Stomach (tissue), 4 donors: ENCODE measurements around the gene PRSS2.

Experiments
- EP300 ChIP-seq: sonication (generic); formaldehyde crosslinking; IDR thresholded peaks from one replicate; pipeline ENCODE4 v1.6.1; 2017; ENCODE audit warnings: antibody characterized with exemption
- POLR2A ChIP-seq, 4 donors: fragments of 450-650 bp; IDR thresholded peaks; one replicate each; pipeline ENCODE4 v1.6.1; 2016; ENCODE audit warnings: antibody characterized with exemption in 4 of 4, control low read depth in 2 of 4, mild to moderate bottlenecking in 1 of 4, moderate library complexity in 1 of 4
- POLR2AphosphoS5 ChIP-seq, 3 donors: sonication (generic); formaldehyde crosslinking; IDR thresholded peaks; one replicate each; pipeline ENCODE4 v1.6.1; 2016; ENCODE audit warnings: antibody characterized with exemption in 3 of 3
- TF ChIP-seq, protein P1 (sequence below), 7 experiments: fragments of 450-650 bp in 4 of 7; fragments of 200-600 bp in 3 of 7; sonication (generic) in 3 of 7; IDR thresholded peaks; one replicate each; pipeline ENCODE4 v1.5.1; 2016 to 2019; ENCODE audit warnings: antibody characterized with exemption in 7 of 7, control low read depth in 2 of 7, mild to moderate bottlenecking in 1 of 7

DNA sequence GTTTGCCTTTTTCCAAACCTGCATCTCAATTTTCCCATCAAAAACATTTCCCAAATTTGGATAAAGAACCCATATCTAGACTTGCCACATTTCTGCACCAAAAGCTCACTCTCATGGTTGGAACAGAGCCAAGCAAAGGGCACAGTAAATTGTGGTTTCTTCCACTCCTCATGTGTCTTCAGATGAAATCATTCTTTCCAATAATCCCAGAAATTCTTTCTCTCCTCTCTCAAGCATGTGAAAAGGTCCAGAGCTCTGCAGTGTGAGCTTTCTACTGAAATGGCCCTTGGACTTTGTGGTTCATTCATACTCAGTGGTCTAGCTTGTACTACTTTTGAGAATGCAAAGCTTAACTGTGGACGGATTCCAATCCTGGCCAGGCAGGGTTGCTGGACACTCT is 19.8 kb downstream of the PRSS2 start:
- TF ChIP-seq POLR2A (IDR thresholded peaks at IDR 0.05): no peak
- TF ChIP-seq POLR2AphosphoS5 (IDR thresholded peaks at IDR 0.05): no peak
- no peak for TF ChIP-seq EP300
- TF ChIP-seq, protein P1, sequence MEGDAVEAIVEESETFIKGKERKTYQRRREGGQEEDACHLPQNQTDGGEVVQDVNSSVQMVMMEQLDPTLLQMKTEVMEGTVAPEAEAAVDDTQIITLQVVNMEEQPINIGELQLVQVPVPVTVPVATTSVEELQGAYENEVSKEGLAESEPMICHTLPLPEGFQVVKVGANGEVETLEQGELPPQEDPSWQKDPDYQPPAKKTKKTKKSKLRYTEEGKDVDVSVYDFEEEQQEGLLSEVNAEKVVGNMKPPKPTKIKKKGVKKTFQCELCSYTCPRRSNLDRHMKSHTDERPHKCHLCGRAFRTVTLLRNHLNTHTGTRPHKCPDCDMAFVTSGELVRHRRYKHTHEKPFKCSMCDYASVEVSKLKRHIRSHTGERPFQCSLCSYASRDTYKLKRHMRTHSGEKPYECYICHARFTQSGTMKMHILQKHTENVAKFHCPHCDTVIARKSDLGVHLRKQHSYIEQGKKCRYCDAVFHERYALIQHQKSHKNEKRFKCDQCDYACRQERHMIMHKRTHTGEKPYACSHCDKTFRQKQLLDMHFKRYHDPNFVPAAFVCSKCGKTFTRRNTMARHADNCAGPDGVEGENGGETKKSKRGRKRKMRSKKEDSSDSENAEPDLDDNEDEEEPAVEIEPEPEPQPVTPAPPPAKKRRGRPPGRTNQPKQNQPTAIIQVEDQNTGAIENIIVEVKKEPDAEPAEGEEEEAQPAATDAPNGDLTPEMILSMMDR (IDR thresholded peaks at IDR 0.05): no peak
